Left ventricle myocardium inferior (tissue), 1 donor: ENCODE results near the gene MIS18A. TPM values are rescaled to one million over a fixed set of nuclear protein-coding genes. Genes with fewer than 3 reads are reported as not detected.

Experiments
- DNase-seq: peaks from one replicate; pipeline ENCODE4 v3.0.0-alpha.2; 2020
- H3K27ac ChIP-seq: fragments of 200-600 bp; replicated peaks from 2 replicates; pipeline ENCODE4 v1.8.0; 2021
- H3K27me3 ChIP-seq: fragments of 200-600 bp; 2 replicates; pipeline ENCODE4 v1.8.0; 2021; ENCODE audit warnings: low read depth
- H3K36me3 ChIP-seq: fragments of 200-600 bp; 2 replicates; pipeline ENCODE4 v1.8.0; 2021
- H3K4me1 ChIP-seq: fragments of 200-600 bp; 2 replicates; pipeline ENCODE4 v1.8.0; 2021
- H3K4me3 ChIP-seq: fragments of 200-600 bp; 2 replicates; pipeline ENCODE4 v1.8.0; 2021; ENCODE audit warnings: mild to moderate bottlenecking, moderate library complexity
- H3K9me3 ChIP-seq: fragments of 200-600 bp; replicated peaks from 2 replicates; pipeline ENCODE4 v1.8.0; 2021
- CTCF ChIP-seq: fragments of 200-600 bp; IDR thresholded peaks from 2 replicates; pipeline ENCODE4 v1.8.0; 2021; ENCODE audit warnings: antibody characterized with exemption, mild to moderate bottlenecking, borderline replicate concordance
- intact Hi-C: fragments of 100-400 bp; cut with micrococcal nuclease; formaldehyde crosslinking; loops from one replicate; pipeline ENCODE4 v1.11.0; 2022
- total RNA-seq: library from RNA; stranded (reverse); fragmentation: NEBNext Ultra II Directional; extraction: Animal tissue kit (Norgen Biotek cat#: 25700); gene quantifications from one replicate; pipeline ENCODE4 v1.2.1, GENCODE V29; 2021
- donor health status: DM: no; HTN: yes; CAD: no; lungs with severe emphysema.

MIS18A gene
- total RNA-seq, 1 donor from 2014 or later, result 3.2 TPM

DNA sequence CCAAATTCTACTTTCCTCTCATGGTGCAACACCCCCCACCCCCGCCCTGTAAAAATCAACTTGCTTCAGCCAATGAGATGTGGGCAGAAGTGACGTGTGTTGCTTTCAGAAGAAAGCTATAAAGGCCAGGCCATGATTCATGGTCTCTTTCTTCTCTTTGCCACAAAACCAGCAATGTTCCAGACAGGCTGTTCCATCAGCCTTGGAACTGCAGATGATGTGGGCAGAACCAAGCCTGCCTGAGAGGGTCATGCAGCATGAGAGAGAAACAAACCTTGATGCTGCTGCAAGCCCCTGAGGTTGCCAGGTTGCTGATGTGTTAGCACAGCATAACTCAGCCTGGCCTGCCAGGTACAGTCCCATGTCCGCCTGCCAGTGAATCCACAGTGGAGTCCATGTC is 41.8 kb downstream of the MIS18A start:
- intact Hi-C loops, result no loop called here
- no peaks in the 10 kb centered on the region for H3K4me1 ChIP-seq
- DNase-seq, result no peak
- peaks cover 13% of the 10 kb centered on the region for H3K9me3 ChIP-seq
- no peak for TF ChIP-seq CTCF
- no peak overlapping the region for H3K27ac ChIP-seq
- H3K36me3 ChIP-seq, result no peaks in the 10 kb centered on the region
- no peaks in the 10 kb centered on the region for H3K27me3 ChIP-seq
- H3K4me3 ChIP-seq, result no peak overlapping the region

GRCh38 chr21:32233722-32234301 is 45.0 kb downstream of the MIS18A start:
- Histone ChIP-seq H3K36me3 (no peaks in the 10 kb centered on the region), H3K9me3 (peaks cover 6% of the 10 kb centered on the region), H3K4me3 (no peak overlapping the region), H3K4me1 (no peaks in the 10 kb centered on the region), H3K27me3 (no peaks in the 10 kb centered on the region), H3K27ac (no peak overlapping the region)
- DNase-seq, result no peak
- intact Hi-C loops, result no loop called here
- TF ChIP-seq CTCF, result no peak

- no peaks in the 10 kb centered on the region for H3K27me3 ChIP-seq
- no peaks in the 10 kb centered on the region for H3K36me3 ChIP-seq
- no peak for DNase-seq
- H3K4me3 ChIP-seq, result no peak overlapping the region
- no peaks in the 10 kb centered on the region for H3K4me1 ChIP-seq
- H3K27ac ChIP-seq, result no peak overlapping the region
- no peak for TF ChIP-seq CTCF
- H3K9me3 ChIP-seq, result peaks cover 2% of the 10 kb centered on the region
- intact Hi-C loops, result no loop called here
These were observed 45.7 kb downstream of the MIS18A start for GRCh38 chr21:32233055-32233546.

DNA sequence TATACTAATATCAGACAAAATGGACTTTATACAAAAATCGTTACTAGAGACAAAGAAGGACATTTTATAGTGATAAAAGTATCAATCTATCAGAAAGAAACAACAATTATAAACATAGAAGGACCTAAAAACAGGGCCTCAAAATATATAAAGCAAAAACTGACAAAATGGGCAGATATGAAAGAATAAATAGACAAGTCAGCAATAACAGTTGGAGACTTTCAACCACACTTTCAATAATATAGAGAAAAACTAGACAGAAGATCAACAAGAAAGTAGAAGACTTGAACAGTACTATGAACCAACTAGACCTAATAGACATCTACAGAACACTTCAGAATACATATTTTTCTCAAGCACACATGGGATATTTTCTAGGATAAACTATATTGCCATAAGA is 52.4 kb downstream of the MIS18A start:
- H3K9me3 ChIP-seq, result peaks cover 24% of the 10 kb centered on the region
- no peak overlapping the region for H3K4me3 ChIP-seq
- TF ChIP-seq CTCF, result no peak
- intact Hi-C loops, result no loop called here
- no peaks in the 10 kb centered on the region for H3K4me1 ChIP-seq
- no peak overlapping the region for H3K27ac ChIP-seq
- no peaks in the 10 kb centered on the region for H3K27me3 ChIP-seq
- no peaks in the 10 kb centered on the region for H3K36me3 ChIP-seq
- DNase-seq, result no peak

Other genes with a start within 250 kb of the MIS18A start
- gene MRAP, start 19.8 kb upstream of the MIS18A start, total RNA-seq, result not detected
- 13.8 TPM for gene URB1, start 114.0 kb upstream of the MIS18A start, total RNA-seq
- gene EVA1C, start 133.7 kb upstream of the MIS18A start, total RNA-seq, result 13.9 TPM